Astrocyte (in vitro differentiated cells and primary cell): ENCODE data around the gene SH2D2A. TPM values are rescaled to one million over a fixed set of nuclear protein-coding genes. Genes with fewer than 3 reads are reported as not detected.

Source experiments
- DNase-seq: peaks from one replicate; pipeline ENCODE4 v3.0.0-alpha.2; 2010; ENCODE audit warnings: low read depth
- FAIRE-seq: peaks from 2 replicates; lab custom pipeline; 2011; peaks lifted over from hg19 to GRCh38; lab: Jason Lieb, UNC
- H2AFZ ChIP-seq: 2 replicates; pipeline ENCODE4 v1.6.0; 2012; ENCODE audit warnings: low read depth, low read length, inconsistent platforms
- H3K27ac ChIP-seq: 2 replicates; pipeline ENCODE4 v1.5.1; 2011; ENCODE audit warnings: low read depth, low read length, inconsistent platforms
- H3K27me3 ChIP-seq: 2 replicates; pipeline ENCODE4 v1.6.0; 2011; ENCODE audit warnings: low read length, inconsistent platforms; ENCODE audit not compliant: insufficient read depth
- H3K36me3 ChIP-seq: 2 replicates; pipeline ENCODE4 v1.5.1; 2011; ENCODE audit warnings: low read length, inconsistent platforms; ENCODE audit not compliant: insufficient read depth
- H3K4me1 ChIP-seq: 2 replicates; pipeline ENCODE4 v1.5.1; 2011; ENCODE audit warnings: low read length, inconsistent platforms; ENCODE audit not compliant: insufficient read depth
- H3K4me2 ChIP-seq: 2 replicates; pipeline ENCODE4 v1.6.0; 2012; ENCODE audit warnings: low read length, inconsistent platforms
- H3K4me3 ChIP-seq: 2 replicates; pipeline ENCODE4 v1.5.1; 2011; ENCODE audit warnings: low read depth, mild to moderate bottlenecking, low read length, inconsistent platforms; ENCODE audit not compliant: insufficient read depth
- H3K79me2 ChIP-seq: 2 replicates; pipeline ENCODE4 v1.6.0; 2012; ENCODE audit warnings: mild to moderate bottlenecking, low read length, inconsistent platforms; ENCODE audit not compliant: insufficient read depth
- H3K9ac ChIP-seq: 2 replicates; pipeline ENCODE4 v1.6.0; 2012; ENCODE audit warnings: mild to moderate bottlenecking, low read length, inconsistent platforms
- H3K9me3 ChIP-seq: 2 replicates; pipeline ENCODE4 v1.5.1; 2012; ENCODE audit warnings: low read depth, mild to moderate bottlenecking, low read length, inconsistent platforms; ENCODE audit not compliant: insufficient read depth
- H4K20me1 ChIP-seq: 2 replicates; pipeline ENCODE4 v1.6.0; 2012; ENCODE audit warnings: low read length, inconsistent platforms; ENCODE audit not compliant: insufficient read depth
- H3K27ac Mint-ChIP-seq: one replicate; pipeline ENCODE4 v1.8.0; 2021; ENCODE audit warnings: mild to moderate bottlenecking, mixed read lengths; ENCODE audit not compliant: unreplicated experiment
- H3K27me3 Mint-ChIP-seq: one replicate; pipeline ENCODE4 v1.8.0; 2021; ENCODE audit warnings: low read depth, mixed read lengths; ENCODE audit not compliant: unreplicated experiment
- H3K36me3 Mint-ChIP-seq: one replicate; pipeline ENCODE4 v1.8.0; 2021; ENCODE audit warnings: low read depth, mixed read lengths; ENCODE audit not compliant: unreplicated experiment
- H3K4me1 Mint-ChIP-seq: one replicate; pipeline ENCODE4 v1.8.0; 2021; ENCODE audit warnings: low read depth, mixed read lengths; ENCODE audit not compliant: unreplicated experiment
- H3K4me3 Mint-ChIP-seq: one replicate; pipeline ENCODE4 v1.8.0; 2021; ENCODE audit warnings: mild to moderate bottlenecking, moderate library complexity, mixed read lengths; ENCODE audit not compliant: unreplicated experiment
- H3K9me3 Mint-ChIP-seq: one replicate; pipeline ENCODE4 v1.8.0; 2021; ENCODE audit warnings: mild to moderate bottlenecking, mixed read lengths; ENCODE audit not compliant: unreplicated experiment
- EZH2 ChIP-seq: IDR thresholded peaks from 2 replicates; pipeline ENCODE4 v1.6.1; 2012; ENCODE audit warnings: mild to moderate bottlenecking, low read length, inconsistent platforms; ENCODE audit not compliant: insufficient read depth
- total RNA-seq: library from RNA; stranded (reverse); gene quantifications from 2 replicates; pipeline ENCODE4 v1.2.1, GENCODE V29; 2021
- TF ChIP-seq, protein P1 (sequence below): IDR thresholded peaks from 2 replicates; pipeline ENCODE4 v1.5.1; 2011; ENCODE audit warnings: low read depth, mild to moderate bottlenecking, inconsistent platforms, low read length, moderate library complexity; ENCODE audit not compliant: insufficient read depth

The SH2D2A gene
- total RNA-seq, 1 donor from 2014 or later: 1.1 TPM

DNA sequence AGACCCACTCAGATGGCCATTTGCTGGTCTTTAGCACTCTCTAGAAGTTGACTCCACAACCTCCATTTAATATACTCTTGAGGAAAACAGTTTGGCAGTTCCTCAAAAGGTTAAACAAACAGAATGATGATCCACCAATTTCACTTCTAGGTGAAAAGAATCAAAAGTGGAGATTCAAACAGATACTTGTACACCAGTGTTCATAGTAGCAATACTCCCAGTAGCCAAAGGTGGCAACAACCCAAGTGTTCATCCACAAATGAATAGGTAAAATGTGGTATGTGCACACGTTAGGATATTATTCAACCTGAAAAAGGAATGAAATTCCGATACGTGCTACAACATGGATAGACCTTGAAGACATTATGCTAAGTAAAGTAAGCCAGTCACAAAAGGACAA is 43.0 kb downstream of the SH2D2A start:
- H3K27me3 Mint-ChIP-seq: no peaks in the 10 kb centered on the region
- Histone ChIP-seq H2AFZ (no peak overlapping the region), H4K20me1 (peaks cover 84% of the 10 kb centered on the region), H3K9me3 (no peaks in the 10 kb centered on the region), H3K27ac (no peak overlapping the region), H3K4me1 (peaks cover 9% of the 10 kb centered on the region), H3K9ac (no peak overlapping the region), H3K79me2 (peaks cover 93% of the 10 kb centered on the region), H3K36me3 (peaks cover 3% of the 10 kb centered on the region), H3K4me2 (no peak overlapping the region), H3K4me3 (no peak overlapping the region), H3K27me3 (no peaks in the 10 kb centered on the region)
- DNase-seq (no peak), FAIRE-seq (no peak)
- H3K27ac Mint-ChIP-seq: no peak overlapping the region
- peaks cover 39% of the 10 kb centered on the region for H3K4me1 Mint-ChIP-seq
- no peak overlapping the region for H3K4me3 Mint-ChIP-seq
- H3K9me3 Mint-ChIP-seq: no peaks in the 10 kb centered on the region
- H3K36me3 Mint-ChIP-seq: peaks cover 7% of the 10 kb centered on the region
- no peak for TF ChIP-seq EZH2
- TF ChIP-seq, protein P1, sequence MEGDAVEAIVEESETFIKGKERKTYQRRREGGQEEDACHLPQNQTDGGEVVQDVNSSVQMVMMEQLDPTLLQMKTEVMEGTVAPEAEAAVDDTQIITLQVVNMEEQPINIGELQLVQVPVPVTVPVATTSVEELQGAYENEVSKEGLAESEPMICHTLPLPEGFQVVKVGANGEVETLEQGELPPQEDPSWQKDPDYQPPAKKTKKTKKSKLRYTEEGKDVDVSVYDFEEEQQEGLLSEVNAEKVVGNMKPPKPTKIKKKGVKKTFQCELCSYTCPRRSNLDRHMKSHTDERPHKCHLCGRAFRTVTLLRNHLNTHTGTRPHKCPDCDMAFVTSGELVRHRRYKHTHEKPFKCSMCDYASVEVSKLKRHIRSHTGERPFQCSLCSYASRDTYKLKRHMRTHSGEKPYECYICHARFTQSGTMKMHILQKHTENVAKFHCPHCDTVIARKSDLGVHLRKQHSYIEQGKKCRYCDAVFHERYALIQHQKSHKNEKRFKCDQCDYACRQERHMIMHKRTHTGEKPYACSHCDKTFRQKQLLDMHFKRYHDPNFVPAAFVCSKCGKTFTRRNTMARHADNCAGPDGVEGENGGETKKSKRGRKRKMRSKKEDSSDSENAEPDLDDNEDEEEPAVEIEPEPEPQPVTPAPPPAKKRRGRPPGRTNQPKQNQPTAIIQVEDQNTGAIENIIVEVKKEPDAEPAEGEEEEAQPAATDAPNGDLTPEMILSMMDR: no peak

DNA sequence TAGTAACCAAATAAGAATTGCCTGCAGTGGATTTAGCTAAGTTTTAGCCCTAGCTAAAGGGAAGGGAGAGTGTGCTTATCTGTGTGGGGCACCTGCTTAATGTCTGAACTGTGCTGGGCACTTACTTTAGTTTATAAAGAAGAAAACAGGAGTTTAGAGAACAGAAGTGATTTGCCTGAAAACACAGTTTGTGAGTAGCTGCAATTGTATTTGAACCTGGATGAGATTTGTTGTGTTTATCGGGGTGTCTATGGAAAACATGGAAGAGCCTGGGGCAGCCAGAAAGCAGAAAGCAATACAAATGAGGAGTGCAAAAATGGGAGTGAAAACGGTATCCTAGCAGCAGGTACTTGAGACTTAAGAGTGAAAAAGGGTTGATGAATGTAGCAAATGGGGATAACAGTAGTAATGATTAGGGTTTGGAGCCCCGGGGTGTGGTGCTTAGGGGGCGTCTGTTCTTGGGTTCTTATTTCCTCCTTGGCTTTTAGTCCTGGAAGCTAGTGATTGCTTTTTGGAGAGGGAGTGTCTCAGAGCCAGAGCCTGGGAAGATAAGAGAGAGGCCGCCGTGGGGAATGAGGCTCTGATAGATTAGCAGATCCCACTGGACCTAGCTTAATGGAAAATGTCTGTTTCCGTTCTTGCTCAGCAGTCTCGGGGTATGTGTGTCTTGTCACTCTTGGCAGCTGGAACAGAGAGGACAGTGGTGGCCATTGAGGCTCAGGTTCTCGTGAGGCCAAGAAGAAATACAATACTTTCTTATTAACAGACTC is 43.7 kb downstream of the SH2D2A start:
- Histone ChIP-seq H3K4me1 (peaks cover 10% of the 10 kb centered on the region), H4K20me1 (peaks cover 83% of the 10 kb centered on the region), H3K9me3 (no peaks in the 10 kb centered on the region), H3K79me2 (peaks cover 93% of the 10 kb centered on the region), H3K27ac (no peak overlapping the region), H3K9ac (no peak overlapping the region), H3K27me3 (no peaks in the 10 kb centered on the region), H3K36me3 (peaks cover 3% of the 10 kb centered on the region), H3K4me2 (no peak overlapping the region), H3K4me3 (no peak overlapping the region), H2AFZ (no peak overlapping the region)
- DNase-seq (no peak), FAIRE-seq (no peak)
- TF ChIP-seq, protein P1: no peak
- TF ChIP-seq EZH2: no peak
- no peak overlapping the region for H3K27ac Mint-ChIP-seq
- peaks cover 7% of the 10 kb centered on the region for H3K36me3 Mint-ChIP-seq
- peak overlapping the region; percentile 66 for H3K4me3 Mint-ChIP-seq
- H3K4me1 Mint-ChIP-seq: peaks cover 40% of the 10 kb centered on the region
- no peaks in the 10 kb centered on the region for H3K9me3 Mint-ChIP-seq
- H3K27me3 Mint-ChIP-seq: no peaks in the 10 kb centered on the region

DNA sequence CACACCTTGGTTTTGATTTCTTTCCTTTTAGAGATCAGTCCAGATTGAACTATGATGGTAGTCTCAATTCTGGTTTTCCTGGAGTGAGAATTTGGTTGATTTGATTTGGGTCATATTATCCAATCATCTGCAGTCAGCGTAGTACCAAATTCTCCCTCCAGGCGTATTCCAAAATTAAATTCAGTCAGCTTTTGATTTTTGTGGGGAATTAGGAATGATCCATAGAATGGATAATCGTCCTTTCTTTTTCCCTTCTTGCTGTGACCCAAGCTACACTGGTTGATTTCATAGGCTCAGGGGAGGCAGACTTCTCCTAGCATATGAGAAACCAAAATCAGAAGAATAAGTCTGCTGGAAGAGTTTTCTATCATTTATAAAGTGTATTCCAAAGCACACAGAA is 44.4 kb downstream of the SH2D2A start:
- FAIRE-seq (no peak), DNase-seq (no peak)
- Histone ChIP-seq H3K27me3 (no peaks in the 10 kb centered on the region), H3K9me3 (no peaks in the 10 kb centered on the region), H3K79me2 (peaks cover 92% of the 10 kb centered on the region), H4K20me1 (peaks cover 76% of the 10 kb centered on the region), H2AFZ (no peak overlapping the region), H3K4me3 (no peak overlapping the region), H3K27ac (no peak overlapping the region), H3K4me2 (no peak overlapping the region), H3K36me3 (peaks cover 3% of the 10 kb centered on the region), H3K4me1 (peaks cover 10% of the 10 kb centered on the region), H3K9ac (no peak overlapping the region)
- H3K27ac Mint-ChIP-seq: no peak overlapping the region
- H3K4me3 Mint-ChIP-seq: no peak overlapping the region
- H3K36me3 Mint-ChIP-seq: peaks cover 7% of the 10 kb centered on the region
- peaks cover 37% of the 10 kb centered on the region for H3K4me1 Mint-ChIP-seq
- no peaks in the 10 kb centered on the region for H3K9me3 Mint-ChIP-seq
- no peaks in the 10 kb centered on the region for H3K27me3 Mint-ChIP-seq
- no peak for TF ChIP-seq EZH2
- TF ChIP-seq, protein P1: no peak
